CD1c-positive myeloid dendritic cell (primary cell): ENCODE measurements around the gene LRRC36.
"Not testable (repeated sequence)": the region's sequence is repeated elsewhere in the genome, so short reads cannot be mapped to it uniquely, and the experiment has no call there.

Experiments
- DNase-seq: peaks from one replicate; pipeline ENCODE4 v3.0.0-alpha.2; 2016; ENCODE audit errors: extremely low spot score

Gene LRRC36

GRCh38 chr16:67399749-67400704 is 73.4 kb downstream of the LRRC36 start:
- no peak for DNase-seq

GRCh38 chr16:67400901-67401300 is 74.3 kb downstream of the LRRC36 start:
- no peak for DNase-seq

- DNase-seq = no peak
Observed at GRCh38 chr16:67403976-67404555, 77.5 kb downstream of the LRRC36 start.

- no peak for DNase-seq
Observed at GRCh38 chr16:67404740-67405226, 78.2 kb downstream of the LRRC36 start.

GRCh38 chr16:67405336-67405735 is 78.7 kb downstream of the LRRC36 start:
- no peak for DNase-seq

- DNase-seq = no peak
Observed at GRCh38 chr16:67406111-67406971, 79.7 kb downstream of the LRRC36 start.

- no peak for DNase-seq
Observed at GRCh38 chr16:67407176-67407787, 80.7 kb downstream of the LRRC36 start.

GRCh38 chr16:67407788-67408452 is 81.3 kb downstream of the LRRC36 start:
- no peak for DNase-seq

GRCh38 chr16:67409631-67410030 is 83.0 kb downstream of the LRRC36 start:
- DNase-seq = no peak

- no peak for DNase-seq
Observed at GRCh38 chr16:67411339-67411738, 84.7 kb downstream of the LRRC36 start.

- DNase-seq = no peak
Observed at GRCh38 chr16:67412294-67412693, 85.7 kb downstream of the LRRC36 start.

GRCh38 chr16:67413978-67414911 is 87.6 kb downstream of the LRRC36 start:
- peak; percentile 86 for DNase-seq

- DNase-seq = not testable (repeated sequence)
Observed at GRCh38 chr16:67415421-67415820, 88.8 kb downstream of the LRRC36 start.

GRCh38 chr16:67415872-67416793 is 89.5 kb downstream of the LRRC36 start, which contains the start of gene ZDHHC1:
Gene ZDHHC1, minus strand, starts transcription at chr16:67416477. Its CDS starts 8,702 bp downstream, at chr16:67407775.
- DNase-seq = peak; percentile 61

- no peak for DNase-seq
Observed at GRCh38 chr16:67417333-67418061, 90.9 kb downstream of the LRRC36 start.

GRCh38 chr16:67419502-67419901 is 92.9 kb downstream of the LRRC36 start:
- no peak for DNase-seq

- no peak for DNase-seq
Observed at GRCh38 chr16:67419931-67420330, 93.3 kb downstream of the LRRC36 start.

- no peak for DNase-seq
Observed at GRCh38 chr16:67421030-67421429, 94.4 kb downstream of the LRRC36 start.
